Activated CD8-positive, alpha-beta memory T cell treated with anti-CD3 and anti-CD28 coated beads for 24 hours (primary cell): Measurements from ENCODE around the gene MYOZ3.

ENCODE experiments used
- DNase-seq: peaks from one replicate; pipeline ENCODE4 v3.0.0-alpha.2; 2020

MYOZ3 gene

GRCh38 chr5:150661086-150661485 lies at the start of gene MYOZ3:
Gene MYOZ3 (plus strand): TSS chr5:150661251. CDS start chr5:150662942, 1,691 bp downstream.
- DNase-seq = no peak

- DNase-seq = no peak
These were observed 48.6 kb upstream of the MYOZ3 start for GRCh38 chr5:150612405-150612804.

GRCh38 chr5:150612905-150613670 lies 48.0 kb upstream of the MYOZ3 start:
- no peak for DNase-seq

- no peak for DNase-seq
These were observed 46.9 kb upstream of the MYOZ3 start for GRCh38 chr5:150613991-150614660.

GRCh38 chr5:150614661-150615060 lies 46.4 kb upstream of the MYOZ3 start:
- no peak for DNase-seq

- DNase-seq = no peak
These were observed 45.8 kb upstream of the MYOZ3 start for GRCh38 chr5:150615141-150615699.

- DNase-seq = no peak
These were observed 45.0 kb upstream of the MYOZ3 start for GRCh38 chr5:150616024-150616470.

- DNase-seq = no peak
These were observed 44.5 kb upstream of the MYOZ3 start for GRCh38 chr5:150616506-150616905.

- no peak for DNase-seq
These were observed 42.9 kb upstream of the MYOZ3 start for GRCh38 chr5:150618163-150618562.

GRCh38 chr5:150618588-150619281 lies 42.3 kb upstream of the MYOZ3 start:
- DNase-seq = no peak

GRCh38 chr5:150619359-150620230 lies 41.5 kb upstream of the MYOZ3 start:
- DNase-seq = no peak

- no peak for DNase-seq
These were observed 39.8 kb upstream of the MYOZ3 start for GRCh38 chr5:150621301-150621700.

GRCh38 chr5:150622157-150622556 lies 38.9 kb upstream of the MYOZ3 start:
- DNase-seq = no peak

GRCh38 chr5:150623152-150623877 lies 37.7 kb upstream of the MYOZ3 start:
- peak; percentile 58 for DNase-seq

GRCh38 chr5:150623878-150624216 lies 37.2 kb upstream of the MYOZ3 start:
- DNase-seq = peak; percentile 61

GRCh38 chr5:150624334-150625163 lies 36.5 kb upstream of the MYOZ3 start:
- no peak for DNase-seq

- no peak for DNase-seq
These were observed 35.9 kb upstream of the MYOZ3 start for GRCh38 chr5:150625164-150625535.

GRCh38 chr5:150625831-150626746 lies 35.0 kb upstream of the MYOZ3 start:
- DNase-seq = no peak

- DNase-seq = no peak
These were observed 34.2 kb upstream of the MYOZ3 start for GRCh38 chr5:150626853-150627276.
